OCI-LY3 (cell line): ENCODE measurements around the gene VAV3.

Experiments
- H2AFZ ChIP-seq: fragments of 200-600, 300-600 bp; shearing (Covaris generic); 2 replicates; pipeline ENCODE4 v1.6.0; 2014; ENCODE audit warnings: antibody characterized with exemption, low read depth, low read length
- H3K27ac ChIP-seq: fragments of 200-600, 300-600 bp; sonication (generic); 2 replicates; pipeline ENCODE4 v1.5.1; 2014; ENCODE audit warnings: mild to moderate bottlenecking, low read length, moderate library complexity, mixed read lengths
- H3K27me3 ChIP-seq: fragments of 200-600, 300-600 bp; sonication (generic); 2 replicates; pipeline ENCODE4 v1.6.1; 2014; ENCODE audit warnings: low read depth, low read length, mixed read lengths
- H3K36me3 ChIP-seq: fragments of 200-600, 300-600 bp; sonication (generic); replicated peaks from 2 replicates; pipeline ENCODE3; 2014; ENCODE audit warnings: low read depth, low read length, mixed read lengths
- H3K4me1 ChIP-seq: fragments of 300-600, 200-600 bp; sonication (generic); 2 replicates; pipeline ENCODE4 v1.6.1; 2014; ENCODE audit warnings: low read length, mixed read lengths
- H3K4me2 ChIP-seq: fragments of 200-600, 300-600 bp; sonication (generic); 2 replicates; pipeline ENCODE4 v1.6.1; 2014; ENCODE audit warnings: low read length, mixed read lengths
- H3K4me3 ChIP-seq: fragments of 300-600, 200-600 bp; sonication (generic); 2 replicates; pipeline ENCODE4 v1.5.1; 2014; ENCODE audit warnings: antibody characterized with exemption, mild to moderate bottlenecking, low read length, moderate library complexity
- H3K79me2 ChIP-seq: fragments of 300-600, 200-600 bp; shearing (Covaris generic); 2 replicates; pipeline ENCODE4 v1.6.1; 2014; ENCODE audit warnings: mild to moderate bottlenecking, low read length, mixed read lengths
- H3K9ac ChIP-seq: fragments of 300-600, 200-600 bp; shearing (Covaris generic); 2 replicates; pipeline ENCODE4 v1.6.0; 2014; ENCODE audit warnings: mild to moderate bottlenecking, low read length, moderate library complexity
- H3K9me3 ChIP-seq: fragments of 200-600, 300-600 bp; shearing (Covaris generic); 2 replicates; pipeline ENCODE4 v1.6.1; 2014; ENCODE audit warnings: low read length, mixed read lengths; ENCODE audit not compliant: insufficient read depth
- H4K20me1 ChIP-seq: fragments of 200-600, 300-600 bp; sonication (generic); 2 replicates; pipeline ENCODE4 v1.6.1; 2016; ENCODE audit warnings: low read length, mixed read lengths; ENCODE audit not compliant: insufficient read depth
- CTCF ChIP-seq: fragments of 200-600, 300-600 bp; sonication (generic); IDR thresholded peaks from 2 replicates; pipeline ENCODE4 v1.5.1; 2014; ENCODE audit warnings: antibody characterized with exemption, low read length, low read depth
- EZH2phosphoT487 ChIP-seq: fragments of 200-600 bp; shearing (Covaris generic); IDR thresholded peaks from 2 replicates; pipeline ENCODE4 v1.6.1; 2018; ENCODE audit warnings: antibody characterized with exemption, mixed run types, low read depth

Gene VAV3

GRCh38 chr1:107992347-107992746 is 27.4 kb upstream of the VAV3 start:
- H3K27ac ChIP-seq, result no peak overlapping the region
- H4K20me1 ChIP-seq, result no peaks in the 10 kb centered on the region
- TF ChIP-seq CTCF, result no peak
- no peak for TF ChIP-seq EZH2phosphoT487
- no peaks in the 10 kb centered on the region for H3K36me3 ChIP-seq
- no peak overlapping the region for H3K4me2 ChIP-seq
- H3K79me2 ChIP-seq, result no peaks in the 10 kb centered on the region
- no peaks in the 10 kb centered on the region for H3K27me3 ChIP-seq
- no peak overlapping the region for H3K9ac ChIP-seq
- no peaks in the 10 kb centered on the region for H3K4me1 ChIP-seq
- no peaks in the 10 kb centered on the region for H3K9me3 ChIP-seq
- H3K4me3 ChIP-seq, result no peak overlapping the region
- H2AFZ ChIP-seq, result no peak overlapping the region

- Histone ChIP-seq H3K4me1 (no peaks in the 10 kb centered on the region), H4K20me1 (no peaks in the 10 kb centered on the region), H3K4me3 (no peak overlapping the region), H3K27ac (no peak overlapping the region), H3K9me3 (no peaks in the 10 kb centered on the region), H3K36me3 (no peaks in the 10 kb centered on the region), H3K9ac (no peak overlapping the region), H3K79me2 (no peaks in the 10 kb centered on the region), H2AFZ (no peak overlapping the region), H3K4me2 (no peak overlapping the region), H3K27me3 (no peaks in the 10 kb centered on the region)
- TF ChIP-seq EZH2phosphoT487 (no peak), CTCF (no peak)
Measured at GRCh38 chr1:107991371-107992066, 26.5 kb upstream of the VAV3 start.

- Histone ChIP-seq H3K79me2 (no peaks in the 10 kb centered on the region), H3K27me3 (no peaks in the 10 kb centered on the region), H4K20me1 (no peaks in the 10 kb centered on the region), H3K4me1 (no peaks in the 10 kb centered on the region), H3K4me3 (no peak overlapping the region), H3K9me3 (no peaks in the 10 kb centered on the region), H2AFZ (no peak overlapping the region), H3K27ac (no peak overlapping the region), H3K4me2 (no peak overlapping the region), H3K9ac (no peak overlapping the region), H3K36me3 (no peaks in the 10 kb centered on the region)
- no peak for TF ChIP-seq EZH2phosphoT487
- TF ChIP-seq CTCF, result no peak
Measured at GRCh38 chr1:107990606-107991005, 25.6 kb upstream of the VAV3 start.

- Histone ChIP-seq H3K79me2 (no peaks in the 10 kb centered on the region), H3K36me3 (no peaks in the 10 kb centered on the region), H3K4me2 (no peak overlapping the region), H3K9ac (no peak overlapping the region), H3K27me3 (peaks cover 8% of the 10 kb centered on the region; the same call in 1 of the 2 replicates), H2AFZ (no peak overlapping the region), H3K9me3 (no peaks in the 10 kb centered on the region), H3K27ac (no peak overlapping the region), H4K20me1 (no peaks in the 10 kb centered on the region), H3K4me3 (no peak overlapping the region), H3K4me1 (0 out of 2 replicates have a peak, but pooled peaks cover 4% of the 10 kb centered on the region)
- no peak for TF ChIP-seq CTCF
- no peak for TF ChIP-seq EZH2phosphoT487
Measured at GRCh38 chr1:107981277-107981676, 16.3 kb upstream of the VAV3 start.
